ENCODE data around the gene RFXANK. TPM values are rescaled to one million over a fixed set of nuclear protein-coding genes. Genes with fewer than 3 reads are reported as not detected.

Gene RFXANK
- total RNA-seq, 1 donor from 2014 or later, result 61.6 TPM

GRCh38 chr19:19152668-19153384, 39.2 kb upstream of the RFXANK start:
- intact Hi-C loops (cut with DNase I), result no loop called here
- Histone ChIP-seq H3K4me3 (no peak overlapping the region), H3K27ac (no peak overlapping the region), H3K9me3 (no peaks in the 10 kb centered on the region), H3K4me1 (no peaks in the 10 kb centered on the region), H3K36me3 (peaks cover 0 to 16% of the 10 kb centered on the region in 2 donors), H3K27me3 (no peaks in the 10 kb centered on the region)
- DNase-seq (ENCODE audit: extremely low spot score in 2 of 2), result no peak
- TF ChIP-seq POLR2AphosphoS5 (IDR thresholded peaks at IDR 0.05; ENCODE audit: insufficient read depth in 1 of 2, low read depth in 1 of 2) (no peak), POLR2A (IDR thresholded peaks at IDR 0.05) (no peak), CTCF (IDR thresholded peaks at IDR 0.05) (no peak)

GRCh38 chr19:19154768-19155494, 37.1 kb upstream of the RFXANK start:
- TF ChIP-seq POLR2A (IDR thresholded peaks at IDR 0.05) (no peak), CTCF (IDR thresholded peaks at IDR 0.05) (no peak), POLR2AphosphoS5 (IDR thresholded peaks at IDR 0.05; ENCODE audit: insufficient read depth in 1 of 2, low read depth in 1 of 2) (no peak)
- H3K4me3 ChIP-seq, result no peak overlapping the region
- no peak for DNase-seq (ENCODE audit: extremely low spot score in 2 of 2)

GRCh38 chr19:19155495-19156219, 36.4 kb upstream of the RFXANK start:
- no peak for TF ChIP-seq POLR2AphosphoS5 (IDR thresholded peaks at IDR 0.05; ENCODE audit: insufficient read depth in 1 of 2, low read depth in 1 of 2)
- no peak for TF ChIP-seq POLR2A (IDR thresholded peaks at IDR 0.05)
- no peak for TF ChIP-seq CTCF (IDR thresholded peaks at IDR 0.05)
- Histone ChIP-seq H3K9me3 (no peaks in the 10 kb centered on the region), H3K4me1 (no peaks in the 10 kb centered on the region), H3K27ac (no peak overlapping the region), H3K4me3 (no peak overlapping the region), H3K27me3 (no peaks in the 10 kb centered on the region), H3K36me3 (peaks cover 0 to 5% of the 10 kb centered on the region in 2 donors)
- intact Hi-C loops (cut with DNase I), result no loop called here
- no peak for DNase-seq (ENCODE audit: extremely low spot score in 2 of 2)

More at GRCh38 chr19:19154768-19155494, 37.1 kb upstream of the RFXANK start:
- Histone ChIP-seq H3K9me3 (no peaks in the 10 kb centered on the region), H3K4me1 (no peaks in the 10 kb centered on the region), H3K27ac (no peak overlapping the region), H3K27me3 (no peaks in the 10 kb centered on the region), H3K36me3 (peaks cover 0 to 5% of the 10 kb centered on the region in 2 donors)
- intact Hi-C loops (cut with DNase I), result no loop called here

GRCh38 chr19:19157808-19158207, 34.2 kb upstream of the RFXANK start:
- intact Hi-C loops (cut with DNase I), result no loop called here
- Histone ChIP-seq H3K4me3 (no peak overlapping the region), H3K27ac (no peak overlapping the region), H3K27me3 (no peaks in the 10 kb centered on the region), H3K9me3 (no peaks in the 10 kb centered on the region), H3K4me1 (no peaks in the 10 kb centered on the region), H3K36me3 (peaks cover 0 to 5% of the 10 kb centered on the region in 2 donors)
- no peak for DNase-seq (ENCODE audit: extremely low spot score in 2 of 2)
- TF ChIP-seq CTCF (IDR thresholded peaks at IDR 0.05) (no peak), POLR2A (IDR thresholded peaks at IDR 0.05) (no peak), POLR2AphosphoS5 (IDR thresholded peaks at IDR 0.05; ENCODE audit: insufficient read depth in 1 of 2, low read depth in 1 of 2) (no peak)

Data from vagina (tissue), 2 donors.